ENCODE data around the gene NKD1.

Gene NKD1

GRCh38 chr16:50603206-50604064, 55.2 kb downstream of the NKD1 start:
- no peak for DNase-seq

- no peak for DNase-seq
Measured at GRCh38 chr16:50604065-50604418, 55.8 kb downstream of the NKD1 start.

GRCh38 chr16:50604610-50605009, 56.4 kb downstream of the NKD1 start:
- DNase-seq: no peak

- DNase-seq: no peak
Measured at GRCh38 chr16:50605733-50606430, 57.7 kb downstream of the NKD1 start.

GRCh38 chr16:50606431-50607050, 58.3 kb downstream of the NKD1 start:
- no peak for DNase-seq

- DNase-seq: no peak
Measured at GRCh38 chr16:50607051-50607431, 58.8 kb downstream of the NKD1 start.

- no peak for DNase-seq
Measured at GRCh38 chr16:50607447-50607846, 59.3 kb downstream of the NKD1 start.

- DNase-seq: no peak
Measured at GRCh38 chr16:50607970-50608557, 59.9 kb downstream of the NKD1 start.

- no peak for DNase-seq
Measured at GRCh38 chr16:50609049-50609448, 60.9 kb downstream of the NKD1 start.

GRCh38 chr16:50609471-50609870, 61.3 kb downstream of the NKD1 start:
- DNase-seq: no peak

GRCh38 chr16:50610331-50611262, 62.4 kb downstream of the NKD1 start:
- no peak for DNase-seq

- DNase-seq: no peak
Measured at GRCh38 chr16:50611332-50611934, 63.2 kb downstream of the NKD1 start.

- DNase-seq: no peak
Measured at GRCh38 chr16:50611995-50612848, 64.0 kb downstream of the NKD1 start.

- DNase-seq: no peak
Measured at GRCh38 chr16:50612849-50613198, 64.6 kb downstream of the NKD1 start.

GRCh38 chr16:50613281-50613963, 65.2 kb downstream of the NKD1 start:
- DNase-seq: no peak

- no peak for DNase-seq
Measured at GRCh38 chr16:50613964-50614474, 65.8 kb downstream of the NKD1 start.

GRCh38 chr16:50614955-50615724, 66.9 kb downstream of the NKD1 start:
- DNase-seq: no peak

- DNase-seq: no peak
Measured at GRCh38 chr16:50615891-50616290, 67.7 kb downstream of the NKD1 start.

- DNase-seq: no peak
Measured at GRCh38 chr16:50616386-50616785, 68.2 kb downstream of the NKD1 start.

Measured in CD4-positive, alpha-beta T cell treated with Interleukin-4 for 4 hours (primary cell).